ENCODE measurements around the gene PHETA2. TPM values are rescaled to one million over a fixed set of nuclear protein-coding genes. Genes with fewer than 3 reads are reported as not detected.

The PHETA2 gene
- total RNA-seq, 1 experiment from 2014 or later, result not detected

GRCh38 chr22:42052765-42053164 lies 21.3 kb upstream of the PHETA2 start:
- Mint-ChIP-seq H3K4me1 (ENCODE audit: insufficient read depth, unreplicated experiment) (no peaks in the 10 kb centered on the region), H3K27me3 (ENCODE audit: insufficient read depth, unreplicated experiment) (no peaks in the 10 kb centered on the region), H3K27ac (ENCODE audit: low read depth, unreplicated experiment) (no peak overlapping the region), H3K9me3 (ENCODE audit: unreplicated experiment) (peaks cover 12% of the 10 kb centered on the region), H3K36me3 (ENCODE audit: insufficient read depth, unreplicated experiment) (peaks cover 7% of the 10 kb centered on the region), H3K4me3 (ENCODE audit: unreplicated experiment) (no peak overlapping the region)
- no TSS peak for BruUV-seq (replicated peaks)
- no peak for DNase-seq (ENCODE audit: unreplicated experiment)
- POLR2A ChIA-PET, result interaction anchor here (0.7 to 1.7 kb wide), 2 partner anchors 11 to 27 kb away, joined by 5 to 6 read pairs; partner anchors contain the start of gene SMDT1
- intact Hi-C loops (cut with micrococcal nuclease), result no loop called here
- no peak for TF ChIP-seq CTCF (IDR thresholded peaks at IDR 0.05; ENCODE audit: unreplicated experiment)
- CTCF ChIA-PET, result interaction anchor here (0.8 kb wide), 1 partner anchor 17 kb away, joined by 5 read pairs; no protein-coding TSS in a partner anchor

GRCh38 chr22:42056757-42057511 lies 17.1 kb upstream of the PHETA2 start:
- H3K27ac Mint-ChIP-seq (ENCODE audit: low read depth, unreplicated experiment), result no peak overlapping the region
- intact Hi-C loops (cut with micrococcal nuclease), result no loop called here
- peaks cover 12% of the 10 kb centered on the region for H3K9me3 Mint-ChIP-seq (ENCODE audit: unreplicated experiment)
- no peak for TF ChIP-seq CTCF (IDR thresholded peaks at IDR 0.05; ENCODE audit: unreplicated experiment)
- no TSS peak for BruUV-seq (replicated peaks)
- H3K4me1 Mint-ChIP-seq (ENCODE audit: insufficient read depth, unreplicated experiment), result no peaks in the 10 kb centered on the region
- peaks cover 7% of the 10 kb centered on the region for H3K36me3 Mint-ChIP-seq (ENCODE audit: insufficient read depth, unreplicated experiment)
- POLR2A ChIA-PET, result interaction anchor here (0.8 to 1.1 kb wide), 2 partner anchors 9 to 13 kb away, joined by 3 to 4 read pairs; no protein-coding TSS in a partner anchor
- no peak for DNase-seq (ENCODE audit: unreplicated experiment)
- no peak overlapping the region for H3K4me3 Mint-ChIP-seq (ENCODE audit: unreplicated experiment)
- CTCF ChIA-PET, result interaction anchor here (0.7 kb wide), 1 partner anchor 259 kb away, joined by 3 read pairs; no protein-coding TSS in a partner anchor
- no peaks in the 10 kb centered on the region for H3K27me3 Mint-ChIP-seq (ENCODE audit: insufficient read depth, unreplicated experiment)

- no peak for TF ChIP-seq CTCF (IDR thresholded peaks at IDR 0.05; ENCODE audit: unreplicated experiment)
- Mint-ChIP-seq H3K27ac (ENCODE audit: low read depth, unreplicated experiment) (no peak overlapping the region), H3K4me1 (ENCODE audit: insufficient read depth, unreplicated experiment) (no peaks in the 10 kb centered on the region), H3K4me3 (ENCODE audit: unreplicated experiment) (no peak overlapping the region), H3K27me3 (ENCODE audit: insufficient read depth, unreplicated experiment) (no peaks in the 10 kb centered on the region), H3K36me3 (ENCODE audit: insufficient read depth, unreplicated experiment) (peaks cover 7% of the 10 kb centered on the region), H3K9me3 (ENCODE audit: unreplicated experiment) (peaks cover 12% of the 10 kb centered on the region)
- intact Hi-C loops (cut with micrococcal nuclease), result no loop called here
- ChIA-PET POLR2A (interaction anchor here (0.9 kb wide), 1 partner anchor 15 kb away, joined by 3 read pairs; no protein-coding TSS in a partner anchor), CTCF (no interaction called here)
- BruUV-seq (replicated peaks), result no TSS peak
- no peak for DNase-seq (ENCODE audit: unreplicated experiment)
These were observed 13.6 kb upstream of the PHETA2 start for GRCh38 chr22:42060489-42060888.

GRCh38 chr22:42061041-42061440 lies 13.0 kb upstream of the PHETA2 start:
- CTCF ChIA-PET, result no interaction called here
- Mint-ChIP-seq H3K27ac (ENCODE audit: low read depth, unreplicated experiment) (no peak overlapping the region), H3K4me1 (ENCODE audit: insufficient read depth, unreplicated experiment) (no peaks in the 10 kb centered on the region), H3K36me3 (ENCODE audit: insufficient read depth, unreplicated experiment) (peaks cover 5% of the 10 kb centered on the region), H3K4me3 (ENCODE audit: unreplicated experiment) (no peak overlapping the region), H3K27me3 (ENCODE audit: insufficient read depth, unreplicated experiment) (no peaks in the 10 kb centered on the region), H3K9me3 (ENCODE audit: unreplicated experiment) (peaks cover 12% of the 10 kb centered on the region)
- no TSS peak for BruUV-seq (replicated peaks)
- no peak for TF ChIP-seq CTCF (IDR thresholded peaks at IDR 0.05; ENCODE audit: unreplicated experiment)
- DNase-seq (ENCODE audit: unreplicated experiment), result no peak
- intact Hi-C loops (cut with micrococcal nuclease), result no loop called here
- POLR2A ChIA-PET, result interaction anchor here (0.7 to 0.9 kb wide), 3 partner anchors 15 to 34 kb away, joined by 3 read pairs; no protein-coding TSS in a partner anchor

Measured in MCF 10A (cell line).